Parathyroid adenoma (tissue), 2 donors: ENCODE results near the gene RBM44.
"Not testable (repeated sequence)": the region's sequence is repeated elsewhere in the genome, so short reads cannot be mapped to it uniquely, and the experiment has no call there.

Source experiments
- H2AFZ ChIP-seq: fragments of 300-600 bp; sonication (generic); one replicate; pipeline ENCODE4 v1.7.0; 2017; ENCODE audit warnings: antibody characterized with exemption, mild to moderate bottlenecking
- H3K27ac ChIP-seq: fragments of 300-600 bp; sonication (generic); one replicate; pipeline ENCODE4 v1.7.0; 2017
- H3K27me3 ChIP-seq: fragments of 300-600 bp; sonication (generic); one replicate; pipeline ENCODE4 v1.7.0; 2017; ENCODE audit warnings: low read length; ENCODE audit not compliant: control insufficient read depth, insufficient read depth
- H3K36me3 ChIP-seq: fragments of 300-600 bp; sonication (generic); one replicate; pipeline ENCODE4 v1.7.0; 2017; ENCODE audit warnings: low read length; ENCODE audit not compliant: control insufficient read depth, insufficient read depth
- H3K4me1 ChIP-seq: fragments of 300-600 bp; sonication (generic); one replicate; pipeline ENCODE4 v1.7.0; 2017; ENCODE audit warnings: control low read depth
- H3K4me2 ChIP-seq: fragments of 300-600 bp; sonication (generic); one replicate; pipeline ENCODE4 v1.7.0; 2017; ENCODE audit warnings: low read length
- H3K4me3 ChIP-seq: fragments of 300-600 bp; sonication (generic); one replicate; pipeline ENCODE4 v1.7.0; 2017; ENCODE audit warnings: low read depth, low read length
- H3K79me2 ChIP-seq: fragments of 300-600 bp; sonication (generic); one replicate; pipeline ENCODE4 v1.7.0; 2017; ENCODE audit warnings: control low read depth
- H3K9ac ChIP-seq: fragments of 300-600 bp; sonication (generic); one replicate; pipeline ENCODE4 v1.7.0; 2017; ENCODE audit warnings: mild to moderate bottlenecking
- H3K9me3 ChIP-seq: fragments of 300-600 bp; sonication (generic); one replicate; pipeline ENCODE4 v1.7.0; 2017; ENCODE audit warnings: low read length; ENCODE audit not compliant: control insufficient read depth
- TF ChIP-seq, protein P1 (sequence below): fragments of 300-600 bp; sonication (generic); IDR thresholded peaks from one replicate; pipeline ENCODE4 v1.7.0; 2017; ENCODE audit warnings: antibody characterized with exemption, mild to moderate bottlenecking
- donor health status: primary hyperparathyroidism.

RBM44 gene

DNA sequence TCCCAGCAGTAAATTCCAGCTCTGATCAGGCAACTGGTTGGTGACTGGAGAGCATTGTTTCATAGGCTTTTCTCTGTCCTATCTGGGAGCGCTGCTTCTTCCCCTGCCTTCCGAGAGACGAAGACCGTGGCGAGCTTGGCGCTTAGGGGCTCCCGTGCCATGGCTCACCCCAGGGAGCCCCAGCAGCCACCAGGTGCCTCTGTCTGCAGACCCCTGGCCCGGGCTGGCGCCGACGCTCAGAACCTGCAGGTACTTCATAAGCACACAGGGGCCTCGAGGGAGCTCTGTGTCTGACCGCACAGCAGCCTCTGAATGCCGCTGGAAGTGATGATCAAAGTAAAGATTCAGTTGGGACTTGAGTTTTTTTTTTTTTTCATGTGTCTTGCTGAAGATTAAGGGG lies 19.1 kb upstream of the RBM44 start:
- Histone ChIP-seq H3K4me2 (no peak overlapping the region), H3K27ac (no peak overlapping the region), H3K79me2 (no peaks in the 10 kb centered on the region), H3K27me3 (no peaks in the 10 kb centered on the region), H3K4me3 (no peak overlapping the region), H3K4me1 (no peaks in the 10 kb centered on the region), H3K9ac (no peak overlapping the region), H3K36me3 (no peaks in the 10 kb centered on the region), H3K9me3 (no peaks in the 10 kb centered on the region), H2AFZ (no peak overlapping the region)
- TF ChIP-seq, protein P1, sequence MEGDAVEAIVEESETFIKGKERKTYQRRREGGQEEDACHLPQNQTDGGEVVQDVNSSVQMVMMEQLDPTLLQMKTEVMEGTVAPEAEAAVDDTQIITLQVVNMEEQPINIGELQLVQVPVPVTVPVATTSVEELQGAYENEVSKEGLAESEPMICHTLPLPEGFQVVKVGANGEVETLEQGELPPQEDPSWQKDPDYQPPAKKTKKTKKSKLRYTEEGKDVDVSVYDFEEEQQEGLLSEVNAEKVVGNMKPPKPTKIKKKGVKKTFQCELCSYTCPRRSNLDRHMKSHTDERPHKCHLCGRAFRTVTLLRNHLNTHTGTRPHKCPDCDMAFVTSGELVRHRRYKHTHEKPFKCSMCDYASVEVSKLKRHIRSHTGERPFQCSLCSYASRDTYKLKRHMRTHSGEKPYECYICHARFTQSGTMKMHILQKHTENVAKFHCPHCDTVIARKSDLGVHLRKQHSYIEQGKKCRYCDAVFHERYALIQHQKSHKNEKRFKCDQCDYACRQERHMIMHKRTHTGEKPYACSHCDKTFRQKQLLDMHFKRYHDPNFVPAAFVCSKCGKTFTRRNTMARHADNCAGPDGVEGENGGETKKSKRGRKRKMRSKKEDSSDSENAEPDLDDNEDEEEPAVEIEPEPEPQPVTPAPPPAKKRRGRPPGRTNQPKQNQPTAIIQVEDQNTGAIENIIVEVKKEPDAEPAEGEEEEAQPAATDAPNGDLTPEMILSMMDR: no peak

DNA sequence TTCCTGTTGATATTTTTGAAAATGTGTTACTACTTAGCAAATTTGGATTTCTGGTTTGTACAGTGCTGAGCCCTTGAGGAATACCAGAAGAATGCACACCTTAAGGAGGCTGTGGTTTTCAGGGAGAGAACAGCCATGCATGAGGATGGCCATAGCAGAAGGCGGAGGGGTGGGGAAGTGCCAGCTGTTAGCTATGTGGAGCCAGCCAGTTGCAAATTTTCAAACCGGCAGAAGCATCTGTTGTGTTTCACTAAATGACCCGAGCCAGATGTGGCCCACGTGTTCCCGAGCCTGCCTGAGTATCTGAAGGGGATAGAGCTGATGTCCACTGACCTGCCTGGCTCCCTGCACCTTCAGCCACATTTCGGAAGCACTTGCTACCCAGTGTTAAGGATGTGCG lies 16.4 kb upstream of the RBM44 start:
- Histone ChIP-seq H3K9ac (no peak overlapping the region), H2AFZ (no peak overlapping the region), H3K9me3 (no peaks in the 10 kb centered on the region), H3K27ac (no peak overlapping the region), H3K36me3 (no peaks in the 10 kb centered on the region), H3K4me3 (no peak overlapping the region), H3K4me1 (no peaks in the 10 kb centered on the region), H3K27me3 (no peaks in the 10 kb centered on the region), H3K79me2 (no peaks in the 10 kb centered on the region), H3K4me2 (no peak overlapping the region)
- TF ChIP-seq, protein P1: no peak

DNA sequence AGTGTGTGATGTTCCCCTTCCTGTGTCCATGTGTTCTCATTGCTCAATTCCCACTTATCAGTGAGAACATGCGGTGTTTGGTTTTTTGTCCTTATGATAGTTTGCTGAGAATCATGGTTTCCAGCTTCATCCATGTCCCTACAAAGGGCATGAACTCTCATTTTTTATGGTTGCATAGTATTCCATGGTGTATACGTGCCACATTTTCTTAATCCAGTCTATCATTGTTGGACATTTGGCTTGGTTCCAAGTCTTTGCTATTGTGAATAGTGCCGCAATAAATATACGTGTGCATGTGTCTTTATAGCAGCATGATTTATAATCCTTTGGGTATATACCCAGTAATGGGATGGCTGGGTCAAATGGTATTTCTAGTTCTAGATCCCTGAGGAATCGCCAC lies 14.9 kb upstream of the RBM44 start:
- not testable (repeated sequence) for H2AFZ ChIP-seq, H3K79me2 ChIP-seq, H3K27ac ChIP-seq, H3K9me3 ChIP-seq, H3K4me2 ChIP-seq, H3K4me3 ChIP-seq, H3K4me1 ChIP-seq, H3K27me3 ChIP-seq, H3K9ac ChIP-seq, H3K36me3 ChIP-seq

DNA sequence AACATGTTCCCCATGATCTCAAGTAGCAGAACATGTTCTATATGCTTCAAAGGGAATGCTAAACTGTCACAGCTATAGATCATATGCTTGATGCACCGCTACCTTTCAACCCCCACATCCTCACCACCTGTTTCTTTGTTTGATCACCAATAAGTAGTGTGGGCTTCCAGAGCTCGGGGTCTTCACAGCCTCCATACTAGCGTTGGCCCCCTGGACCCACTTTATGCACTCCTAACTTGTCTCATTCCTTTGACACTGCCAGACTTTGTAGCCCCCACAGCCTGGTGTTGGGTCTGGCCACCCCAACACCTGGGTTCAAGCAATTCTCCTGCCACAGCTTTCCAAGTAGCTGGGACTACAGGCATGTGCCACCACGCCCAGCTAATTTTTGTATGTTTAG lies 11.6 kb upstream of the RBM44 start:
- TF ChIP-seq, protein P1: no peak
- Histone ChIP-seq H3K27me3 (no peaks in the 10 kb centered on the region), H3K9me3 (no peaks in the 10 kb centered on the region), H3K9ac (no peak overlapping the region), H3K36me3 (no peaks in the 10 kb centered on the region), H3K79me2 (no peaks in the 10 kb centered on the region), H3K27ac (no peak overlapping the region), H3K4me1 (no peaks in the 10 kb centered on the region), H3K4me2 (no peak overlapping the region), H3K4me3 (no peak overlapping the region), H2AFZ (no peak overlapping the region)

DNA sequence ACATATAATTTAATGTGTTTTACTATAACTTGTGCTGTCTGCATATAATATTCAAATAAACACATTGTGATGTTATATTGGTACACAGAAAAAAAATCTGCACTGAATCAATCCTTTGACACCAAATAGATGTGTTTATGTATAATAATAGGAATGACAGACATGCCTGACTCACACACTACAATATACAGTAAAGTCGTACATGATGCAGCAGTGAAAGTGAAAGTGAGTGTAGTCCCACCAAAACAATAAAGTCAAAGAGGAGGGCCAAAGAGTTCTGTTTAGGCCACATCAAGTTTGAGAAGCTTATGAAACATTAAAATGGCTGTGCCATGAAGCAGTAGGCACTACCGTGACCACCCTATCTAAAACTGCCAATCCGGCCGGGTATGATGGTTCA lies 8.2 kb upstream of the RBM44 start:
- Histone ChIP-seq H3K4me3 (no peak overlapping the region), H3K27me3 (no peaks in the 10 kb centered on the region), H3K9me3 (no peaks in the 10 kb centered on the region), H3K36me3 (no peaks in the 10 kb centered on the region), H3K4me2 (no peak overlapping the region), H3K27ac (no peak overlapping the region), H3K79me2 (no peaks in the 10 kb centered on the region), H3K4me1 (no peaks in the 10 kb centered on the region), H2AFZ (no peak overlapping the region), H3K9ac (no peak overlapping the region)
- TF ChIP-seq, protein P1: no peak
